Adrenal gland (tissue), 12 donors: ENCODE data around the gene GRIK5. TPM values are rescaled to one million over a fixed set of nuclear protein-coding genes. Genes with fewer than 3 reads are reported as not detected.

ENCODE experiments used
- DNase-seq, 7 donors: peaks; one replicate each; pipeline ENCODE4 v3.0.0-alpha.2; 2019 to 2020
- H3K27ac ChIP-seq, 5 donors: fragments of 200-600 bp; sonication (generic) in 4 of 5; 1 replicate in 3 of 5; 2 replicates in 2 of 5; pipeline versions ENCODE4 v1.5.1 to v1.8.0; 2016 to 2020; ENCODE audit warnings: mild to moderate bottlenecking in 1 of 5
- H3K27me3 ChIP-seq: fragments of 200-600 bp; 2 replicates; pipeline ENCODE4 v1.8.0; 2021
- H3K36me3 ChIP-seq, 2 donors: fragments of 200-600 bp; replicated peaks in 1 of 2; 1 replicate in 1 of 2; 2 replicates in 1 of 2; pipeline versions ENCODE4 v1.5.1 to v1.8.0; 2018 to 2022
- H3K4me1 ChIP-seq, 2 donors: fragments of 200-600 bp; replicated peaks in 1 of 2; 1 replicate in 1 of 2; 2 replicates in 1 of 2; pipeline versions ENCODE4 v1.5.1 to v1.8.0; 2018 to 2021
- H3K4me3 ChIP-seq, 4 donors: fragments of 200-600 bp; sonication (generic) in 3 of 4; one replicate each; pipeline ENCODE4 v1.5.1; 2016 to 2018
- H3K9me3 ChIP-seq, 3 donors: fragments of 200-600 bp; sonication (generic) in 1 of 3; replicated peaks in 1 of 3; 1 replicate in 2 of 3; 2 replicates in 1 of 3; pipeline versions ENCODE4 v1.5.1 to v1.8.0; 2016 to 2021
- CTCF ChIP-seq, 6 experiments: fragments of 450-650 bp in 4 of 6; fragments of 200-600 bp in 2 of 6; sonication (generic) in 1 of 6; IDR thresholded peaks; 1 replicate in 5 of 6; 2 replicates in 1 of 6; pipeline versions ENCODE4 v1.5.1 to v1.8.0; 2016 to 2021; ENCODE audit warnings: antibody characterized with exemption in 6 of 6, mild to moderate bottlenecking in 2 of 6, moderate library complexity in 1 of 6
- POLR2A ChIP-seq, 2 donors: fragments of 450-650 bp; IDR thresholded peaks; one replicate each; pipeline ENCODE4 v1.6.1; 2017; ENCODE audit warnings: antibody characterized with exemption in 2 of 2, mild to moderate bottlenecking in 2 of 2, moderate library complexity in 1 of 2
- WGBS, 4 donors: extraction: QIAGEN DNeasy Blood & Tissue Kit in 2 of 4; methylation state at CpG; one replicate each; pipeline versions ENCODE4 v1.1.5 to v1.1.7; 2013 to 2017; 5-methylcytosine and 5-hydroxymethylcytosine counted together
- intact Hi-C, 2 donors: fragments of 100-400 bp; cut with DNase I; formaldehyde crosslinking; loops; one replicate each; pipeline versions ENCODE4 v1.14.1 to v1.15.0; 2022 to 2023
- polyA plus RNA-seq, 3 donors: library from polyadenylated mRNA; stranded (reverse); fragments of 200-250 nt in 2 of 3; fragments of 350-450 nt in 1 of 3; fragmentation: Illumina TruSeq in 1 of 3; extraction: RNeasy Lipid Tissue Mini Kit (QIAGEN cat#74804) in 1 of 3; gene quantifications; one replicate each; pipeline ENCODE4 v1.2.3, GENCODE V29; 2013 to 2014
- total RNA-seq, 9 donors: library from RNA; depleted of rRNA in 4 of 9; stranded (reverse); fragments of >200 nt in 4 of 9; fragments of 120-200 nt in 1 of 9; fragmentation: NEBNext Ultra II Directional in 1 of 9; extraction: Animal tissue kit (Norgen Biotek cat#: 25700) in 1 of 9; gene quantifications; one replicate each; pipeline versions ENCODE4 v1.1.0 to v1.2.4, GENCODE V29; 2013 to 2023
- donor health status: healthy with polysubstance abuse.
- donor health status: Bipolar disorder and iron deficiency.
- donor health status: DM: yes; HTN: yes; CAD: no.
- donor health status: DM: no; HTN: no; CAD: no.
- donor health status: DM: no; HTN: no; CAD: no.
- donor health status: DM: yes; HTN: yes; CAD: no.

The GRIK5 gene
- total and polyA plus RNA-seq, 12 donors: 0.24 to 11.9 (median 2.3) TPM; not detected in 1

GRCh38 chr19:42065511-42065910 is 4.5 kb downstream of the GRIK5 start:
- Histone ChIP-seq H3K4me3 (no peak overlapping the region), H3K36me3 (no peaks in the 10 kb centered on the region), H3K27ac (no peak overlapping the region), H3K27me3 (peaks cover 3% of the 10 kb centered on the region), H3K4me1 (no peaks in the 10 kb centered on the region), H3K9me3 (no peaks in the 10 kb centered on the region)
- intact Hi-C loops: no loop called here
- DNase-seq: no peak
- no peak for TF ChIP-seq CTCF (IDR thresholded peaks at IDR 0.05)
- 73 to 89% (median 85%) methylated on average over 2 to 9 of the region's 9 CpGs; no CpG with 5 or more reads in 1 of the 4 donors for WGBS, 4 donors

- Histone ChIP-seq H3K4me3 (no peak overlapping the region), H3K27me3 (peaks cover 3% of the 10 kb centered on the region), H3K27ac (no peak overlapping the region), H3K9me3 (no peaks in the 10 kb centered on the region), H3K4me1 (no peaks in the 10 kb centered on the region), H3K36me3 (no peaks in the 10 kb centered on the region)
- no peak for DNase-seq
- 52 to 83% (median 67%) methylated on average over 9 to 13 of the region's 13 CpGs for WGBS, 4 donors
- TF ChIP-seq CTCF (IDR thresholded peaks at IDR 0.05) (no peak), POLR2A (IDR thresholded peaks at IDR 0.05) (no peak)
- intact Hi-C loops: no loop called here
Observed at GRCh38 chr19:42065051-42065450, 5.0 kb downstream of the GRIK5 start.

GRCh38 chr19:42064432-42064831 is 5.6 kb downstream of the GRIK5 start:
- Histone ChIP-seq H3K4me1 (no peaks in the 10 kb centered on the region), H3K27me3 (peaks cover 3% of the 10 kb centered on the region), H3K4me3 (no peak overlapping the region), H3K36me3 (no peaks in the 10 kb centered on the region), H3K27ac (no peak overlapping the region), H3K9me3 (no peaks in the 10 kb centered on the region)
- intact Hi-C loops: no loop called here
- DNase-seq: no peak
- TF ChIP-seq CTCF (IDR thresholded peaks at IDR 0.05) (no peak), POLR2A (IDR thresholded peaks at IDR 0.05) (no peak)
- 85 to 92% (median 90%) methylated on average over 6 of the region's 6 CpGs for WGBS, 4 donors

- Histone ChIP-seq H3K36me3 (no peaks in the 10 kb centered on the region), H3K4me3 (no peak overlapping the region), H3K27ac (no peak overlapping the region), H3K4me1 (no peaks in the 10 kb centered on the region), H3K27me3 (peaks cover 3% of the 10 kb centered on the region), H3K9me3 (no peaks in the 10 kb centered on the region)
- TF ChIP-seq POLR2A (IDR thresholded peaks at IDR 0.05) (no peak), CTCF (IDR thresholded peaks at IDR 0.05) (no peak)
- intact Hi-C loops: no loop called here
- 89 to 96% (median 93%) methylated on average over 16 of the region's 16 CpGs for WGBS, 4 donors
- DNase-seq: no peak
Observed at GRCh38 chr19:42062381-42062780, 7.6 kb downstream of the GRIK5 start.
